ENCODE results near the gene JMJD6. TPM values are rescaled to one million over a fixed set of nuclear protein-coding genes. Genes with fewer than 3 reads are reported as not detected.

The JMJD6 gene
- total and polyA plus RNA-seq, 2 donors from 2014 or later = 23.6 to 34.3 TPM

DNA sequence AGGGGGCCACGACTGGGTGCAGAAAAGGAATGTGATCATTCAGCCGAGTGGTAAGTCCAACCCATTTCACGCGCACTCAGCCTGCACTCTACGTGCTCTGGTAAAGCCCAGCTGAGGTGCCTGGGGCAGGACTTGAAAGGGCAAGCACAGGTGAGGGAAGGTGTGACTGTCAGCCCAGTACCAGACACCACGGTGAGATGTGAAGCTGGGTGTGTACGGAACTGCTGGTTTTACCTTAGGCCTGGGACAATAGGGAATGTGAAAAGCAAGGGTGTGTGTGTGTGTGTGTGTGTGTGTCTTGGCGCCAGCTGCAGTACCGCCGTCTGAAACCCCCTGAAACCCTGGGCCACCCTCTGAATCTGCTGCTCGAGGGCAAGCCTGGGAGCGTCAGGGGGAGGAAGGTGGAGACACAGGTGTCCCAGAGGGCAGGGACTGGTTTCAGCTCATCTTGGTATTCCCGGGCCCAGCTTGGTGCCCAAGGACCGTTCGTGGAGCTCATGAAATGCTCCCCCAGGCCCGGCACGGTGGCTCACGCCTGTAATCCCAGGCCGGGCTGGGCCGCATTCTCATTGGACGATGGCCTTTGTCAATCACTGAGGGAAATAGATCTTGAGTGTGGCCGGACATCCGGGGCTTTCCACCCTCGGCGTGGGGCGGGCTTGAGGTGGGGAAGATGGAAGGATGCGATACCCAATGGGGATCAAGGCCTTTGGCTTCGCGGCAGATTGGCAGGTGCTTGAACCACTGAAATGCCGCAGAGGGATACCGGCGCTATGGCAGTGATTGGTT is 55.1 kb downstream of the JMJD6 start:
- Histone ChIP-seq H3K9me3 (ENCODE audit: control insufficient read depth in 2 of 3, insufficient read depth in 1 of 3, low read length in 3 of 3) (no peaks in the 10 kb centered on the region), H3K36me3 (ENCODE audit: control insufficient read depth in 2 of 3, insufficient read depth in 3 of 3, low read length in 3 of 3) (no peaks in the 10 kb centered on the region), H3K4me1 (ENCODE audit: control insufficient read depth in 2 of 3, insufficient read depth in 2 of 3, low read depth in 1 of 3, low read length in 3 of 3) (peaks cover 3 to 19% (median 16%) of the 10 kb centered on the region in 3 donors), H3K27ac (ENCODE audit: low read depth in 2 of 2, low read length in 2 of 2) (peak overlapping the region; percentile 95), H3K27me3 (ENCODE audit: control insufficient read depth, insufficient read depth, low read length) (no peaks in the 10 kb centered on the region), H3K4me3 (ENCODE audit: low read length in 3 of 3) (peak overlapping the region; percentile 73 to 94 (median 92)), H3K9ac (ENCODE audit: low read length in 3 of 3) (peak overlapping the region; percentile 86 to 94 (median 87))
- DNase-seq (peak; percentile 100), FAIRE-seq (peak; percentile 97)
- TF ChIP-seq CTCF (IDR thresholded peaks at IDR 0.05; ENCODE audit: borderline replicate concordance, extremely low read depth, insufficient read depth) = no peak
- intact Hi-C loops (cut with DNase I) = no loop called here

DNA sequence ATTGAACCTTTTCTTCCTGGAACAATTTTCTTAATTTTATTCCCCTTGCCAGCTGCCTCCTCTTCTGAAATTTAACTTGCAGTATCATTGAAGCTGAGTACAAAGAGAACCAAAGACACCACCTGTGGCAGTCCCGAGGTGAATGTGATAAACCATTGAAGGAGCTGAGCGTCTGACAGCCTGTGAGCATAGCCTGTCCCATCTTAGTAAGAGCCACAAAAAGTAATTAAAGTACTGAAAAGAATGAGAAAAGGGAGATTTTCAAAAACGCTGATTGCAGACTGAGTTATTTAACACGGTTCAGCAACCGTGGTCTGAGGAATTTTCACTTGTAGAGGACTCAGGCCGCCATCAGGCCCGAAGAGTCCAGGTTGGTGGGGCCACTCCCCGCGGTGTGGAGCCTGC is 55.7 kb downstream of the JMJD6 start:
- H3K9me3 ChIP-seq (ENCODE audit: control insufficient read depth in 2 of 3, insufficient read depth in 1 of 3, low read length in 3 of 3) = no peaks in the 10 kb centered on the region
- H3K9ac ChIP-seq (ENCODE audit: low read length in 3 of 3) = peak overlapping the region in 1 of 3 donors; percentile 93
- H3K36me3 ChIP-seq (ENCODE audit: control insufficient read depth in 2 of 3, insufficient read depth in 3 of 3, low read length in 3 of 3) = no peaks in the 10 kb centered on the region
- intact Hi-C loops (cut with DNase I) = no loop called here
- DNase-seq = no peak
- TF ChIP-seq CTCF (IDR thresholded peaks at IDR 0.05; ENCODE audit: borderline replicate concordance, extremely low read depth, insufficient read depth) = no peak
- peaks cover 3 to 19% (median 16%) of the 10 kb centered on the region in 3 donors for H3K4me1 ChIP-seq (ENCODE audit: control insufficient read depth in 2 of 3, insufficient read depth in 2 of 3, low read depth in 1 of 3, low read length in 3 of 3)
- no peak for FAIRE-seq
- H3K4me3 ChIP-seq (ENCODE audit: low read length in 3 of 3) = peak overlapping the region in 1 of 3 donors; percentile 92
- no peaks in the 10 kb centered on the region for H3K27me3 ChIP-seq (ENCODE audit: control insufficient read depth, insufficient read depth, low read length)
- H3K27ac ChIP-seq (ENCODE audit: low read depth in 2 of 2, low read length in 2 of 2) = peak overlapping the region; percentile 95

- Histone ChIP-seq H3K4me1 (ENCODE audit: control insufficient read depth in 2 of 3, insufficient read depth in 2 of 3, low read depth in 1 of 3, low read length in 3 of 3) (peaks cover 3 to 19% (median 16%) of the 10 kb centered on the region in 3 donors), H3K9ac (ENCODE audit: low read length in 3 of 3) (peak overlapping the region in 1 of 3 donors; percentile 93), H3K9me3 (ENCODE audit: control insufficient read depth in 2 of 3, insufficient read depth in 1 of 3, low read length in 3 of 3) (no peaks in the 10 kb centered on the region), H3K27ac (ENCODE audit: low read depth in 2 of 2, low read length in 2 of 2) (peak overlapping the region; percentile 95), H3K27me3 (ENCODE audit: control insufficient read depth, insufficient read depth, low read length) (no peaks in the 10 kb centered on the region), H3K4me3 (ENCODE audit: low read length in 3 of 3) (no peak overlapping the region), H3K36me3 (ENCODE audit: control insufficient read depth in 2 of 3, insufficient read depth in 3 of 3, low read length in 3 of 3) (no peaks in the 10 kb centered on the region)
- no peak for FAIRE-seq
- DNase-seq = peak in 2 of 5 donors; percentile 63 to 64
- intact Hi-C loops (cut with DNase I) = no loop called here
- no peak for TF ChIP-seq CTCF (IDR thresholded peaks at IDR 0.05; ENCODE audit: borderline replicate concordance, extremely low read depth, insufficient read depth)
Measured at GRCh38 chr17:76670020-76670717, 56.2 kb downstream of the JMJD6 start.

Small RNAs within 50 kb of the gene (microRNA-seq; reads per million reads assigned to microRNA genes)
- gene MIR636 = 1.4 reads per million

Other genes with a start within 250 kb of the JMJD6 start
- 58.6 TPM for gene RHBDF2, start 225.2 kb downstream of the JMJD6 start, total RNA-seq
- gene RHBDF2, start 225.2 kb downstream of the JMJD6 start, polyA plus RNA-seq (ENCODE audit: insufficient read depth, low read depth, low replicate concordance) = 6.8 TPM
- gene CYGB, start 188.9 kb downstream of the JMJD6 start, total RNA-seq = 12.6 TPM
- gene CYGB, start 188.9 kb downstream of the JMJD6 start, polyA plus RNA-seq (ENCODE audit: insufficient read depth, low read depth, low replicate concordance) = 6.7 TPM
- gene PRCD, start 186.6 kb downstream of the JMJD6 start, total RNA-seq = 2.2 TPM
- gene PRCD, start 186.6 kb downstream of the JMJD6 start, polyA plus RNA-seq (ENCODE audit: insufficient read depth, low read depth, low replicate concordance) = not detected
- gene ST6GALNAC2, start 140.7 kb downstream of the JMJD6 start, total RNA-seq = 28.6 TPM
- gene ST6GALNAC2, start 140.7 kb downstream of the JMJD6 start, polyA plus RNA-seq (ENCODE audit: insufficient read depth, low read depth, low replicate concordance) = 6.5 TPM
- 0.31 TPM for gene ST6GALNAC1, start 82.8 kb downstream of the JMJD6 start, total RNA-seq
- gene ST6GALNAC1, start 82.8 kb downstream of the JMJD6 start, polyA plus RNA-seq (ENCODE audit: insufficient read depth, low read depth, low replicate concordance) = not detected
- gene MXRA7, start 15.6 kb downstream of the JMJD6 start, total RNA-seq = 130 TPM
- gene MXRA7, start 15.6 kb downstream of the JMJD6 start, polyA plus RNA-seq (ENCODE audit: insufficient read depth, low read depth, low replicate concordance) = 72.4 TPM
- 38.2 TPM for gene METTL23, start 233 bp upstream of the JMJD6 start, total RNA-seq
- 53.0 TPM for gene METTL23, start 233 bp upstream of the JMJD6 start, polyA plus RNA-seq (ENCODE audit: insufficient read depth, low read depth, low replicate concordance)
- 155 TPM for gene SRSF2, start 10.7 kb upstream of the JMJD6 start, total RNA-seq
- gene SRSF2, start 10.7 kb upstream of the JMJD6 start, polyA plus RNA-seq (ENCODE audit: insufficient read depth, low read depth, low replicate concordance) = 129 TPM
- 22.6 TPM for gene MFSD11, start 11.5 kb upstream of the JMJD6 start, total RNA-seq
- gene MFSD11, start 11.5 kb upstream of the JMJD6 start, polyA plus RNA-seq (ENCODE audit: insufficient read depth, low read depth, low replicate concordance) = 12.5 TPM
- 2.3 TPM for gene MGAT5B, start 141.8 kb upstream of the JMJD6 start, total RNA-seq
- gene MGAT5B, start 141.8 kb upstream of the JMJD6 start, polyA plus RNA-seq (ENCODE audit: insufficient read depth, low read depth, low replicate concordance) = 0.56 TPM